ENCODE measurements around the gene SPATA32.

GRCh38 chr17:45293413-45294211, 31.7 kb upstream of the SPATA32 start:
- TF ChIP-seq EZH2 (IDR thresholded peaks at IDR 0.05) (no peak), POLR2AphosphoS5 (IDR thresholded peaks at IDR 0.05; ENCODE audit: borderline replicate concordance, low read depth, low read length) (no peak), FOXP2 (optimal IDR thresholded peaks at IDR 0.05; ENCODE audit: control extremely low read depth, extremely low read length, insufficient read depth) (no peak)

Data from SK-N-MC (cell line).